ENCODE measurements around the gene CMC4.

- TF ChIP-seq CREB1 (IDR thresholded peaks at IDR 0.05; ENCODE audit: low read depth) (no peak), RAD21 (IDR thresholded peaks at IDR 0.05; ENCODE audit: low read depth) (no peak), FOXM1 (IDR thresholded peaks at IDR 0.05; ENCODE audit: borderline replicate concordance, low read depth) (no peak)
- TF ChIP-seq, protein P1, sequence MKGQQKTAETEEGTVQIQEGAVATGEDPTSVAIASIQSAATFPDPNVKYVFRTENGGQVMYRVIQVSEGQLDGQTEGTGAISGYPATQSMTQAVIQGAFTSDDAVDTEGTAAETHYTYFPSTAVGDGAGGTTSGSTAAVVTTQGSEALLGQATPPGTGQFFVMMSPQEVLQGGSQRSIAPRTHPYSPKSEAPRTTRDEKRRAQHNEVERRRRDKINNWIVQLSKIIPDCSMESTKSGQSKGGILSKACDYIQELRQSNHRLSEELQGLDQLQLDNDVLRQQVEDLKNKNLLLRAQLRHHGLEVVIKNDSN (IDR thresholded peaks at IDR 0.05) = no peak
Observed at GRCh38 chrX:155046811-155047528, 24.0 kb downstream of the CMC4 start.
